HK-2 (cell line): ENCODE measurements around the gene HNF1A.

ENCODE experiments used
- DNase-seq: peaks from one replicate; pipeline ENCODE4 v3.0.0-alpha.2; 2018; ENCODE audit not compliant: unreplicated experiment

The HNF1A gene

GRCh38 chr12:120988658-120989057, 10.3 kb downstream of the HNF1A start:
- no peak for DNase-seq

GRCh38 chr12:120989687-120990086, 11.3 kb downstream of the HNF1A start:
- DNase-seq: no peak

- no peak for DNase-seq
Observed at GRCh38 chr12:120990487-120991055, 12.2 kb downstream of the HNF1A start.

GRCh38 chr12:120991965-120992364, 13.6 kb downstream of the HNF1A start:
- no peak for DNase-seq

- no peak for DNase-seq
Observed at GRCh38 chr12:120992989-120993388, 14.6 kb downstream of the HNF1A start.

GRCh38 chr12:120993496-120993895, 15.2 kb downstream of the HNF1A start:
- no peak for DNase-seq

- no peak for DNase-seq
Observed at GRCh38 chr12:120994059-120994458, 15.7 kb downstream of the HNF1A start.

GRCh38 chr12:120994589-120995337, 16.4 kb downstream of the HNF1A start:
- DNase-seq: no peak

- DNase-seq: no peak
Observed at GRCh38 chr12:120996133-120996746, 17.9 kb downstream of the HNF1A start.

GRCh38 chr12:120997448-120997847, 19.1 kb downstream of the HNF1A start:
- DNase-seq: no peak

GRCh38 chr12:120998435-120998834, 20.1 kb downstream of the HNF1A start:
- DNase-seq: no peak

GRCh38 chr12:120999191-121000120, 21.1 kb downstream of the HNF1A start:
- no peak for DNase-seq

GRCh38 chr12:121000530-121000929, 22.2 kb downstream of the HNF1A start:
- DNase-seq: no peak

- DNase-seq: no peak
Observed at GRCh38 chr12:121001060-121001459, 22.7 kb downstream of the HNF1A start.

GRCh38 chr12:121001841-121002483, 23.6 kb downstream of the HNF1A start:
- no peak for DNase-seq

GRCh38 chr12:121003650-121004049, 25.3 kb downstream of the HNF1A start:
- DNase-seq: no peak

- no peak for DNase-seq
Observed at GRCh38 chr12:121004253-121004815, 26.0 kb downstream of the HNF1A start.

- no peak for DNase-seq
Observed at GRCh38 chr12:121005346-121005815, 27.0 kb downstream of the HNF1A start.

- DNase-seq: no peak
Observed at GRCh38 chr12:121008347-121009098, 30.2 kb downstream of the HNF1A start.

- no peak for DNase-seq
Observed at GRCh38 chr12:121009741-121010140, 31.4 kb downstream of the HNF1A start.
